ENCODE results near the gene ANAPC2.

- TF ChIP-seq CTCF (conservative IDR thresholded peaks at IDR 0.05 in 1 of 2, IDR thresholded peaks at IDR 0.05 in 1 of 2; ENCODE audit: extremely low read depth in 1 of 2, insufficient read depth in 1 of 2, low read depth in 1 of 2, low read length in 2 of 2) (no peak), EZH2 (IDR thresholded peaks at IDR 0.05; ENCODE audit: borderline replicate concordance, low read length) (no peak)
Measured at GRCh38 chr9:137202966-137203365, 14.6 kb upstream of the ANAPC2 start.

Data from mammary epithelial cell (primary cell).